ENCODE results near the gene HOOK2. TPM values are rescaled to one million over a fixed set of nuclear protein-coding genes. Genes with fewer than 3 reads are reported as not detected.
A peak's percentile ranks its signal among the peaks of the same experiment; 100 is the strongest.

The HOOK2 gene
- total RNA-seq, 1 experiment from 2014 or later = 70.0 TPM

DNA sequence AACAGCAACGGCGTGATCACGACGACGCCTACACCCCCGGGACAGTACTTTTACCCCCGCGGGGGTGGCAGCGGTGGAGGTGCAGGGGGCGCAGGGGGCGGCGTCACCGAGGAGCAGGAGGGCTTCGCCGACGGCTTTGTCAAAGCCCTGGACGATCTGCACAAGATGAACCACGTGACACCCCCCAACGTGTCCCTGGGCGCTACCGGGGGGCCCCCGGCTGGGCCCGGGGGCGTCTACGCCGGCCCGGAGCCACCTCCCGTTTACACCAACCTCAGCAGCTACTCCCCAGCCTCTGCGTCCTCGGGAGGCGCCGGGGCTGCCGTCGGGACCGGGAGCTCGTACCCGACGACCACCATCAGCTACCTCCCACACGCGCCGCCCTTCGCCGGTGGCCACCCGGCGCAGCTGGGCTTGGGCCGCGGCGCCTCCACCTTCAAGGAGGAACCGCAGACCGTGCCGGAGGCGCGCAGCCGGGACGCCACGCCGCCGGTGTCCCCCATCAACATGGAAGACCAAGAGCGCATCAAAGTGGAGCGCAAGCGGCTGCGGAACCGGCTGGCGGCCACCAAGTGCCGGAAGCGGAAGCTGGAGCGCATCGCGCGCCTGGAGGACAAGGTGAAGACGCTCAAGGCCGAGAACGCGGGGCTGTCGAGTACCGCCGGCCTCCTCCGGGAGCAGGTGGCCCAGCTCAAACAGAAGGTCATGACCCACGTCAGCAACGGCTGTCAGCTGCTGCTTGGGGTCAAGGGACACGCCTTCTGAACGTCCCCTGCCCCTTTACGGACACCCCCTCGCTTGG is 16.9 kb upstream of the HOOK2 start (continued):
- TF ChIP-seq, protein P1, sequence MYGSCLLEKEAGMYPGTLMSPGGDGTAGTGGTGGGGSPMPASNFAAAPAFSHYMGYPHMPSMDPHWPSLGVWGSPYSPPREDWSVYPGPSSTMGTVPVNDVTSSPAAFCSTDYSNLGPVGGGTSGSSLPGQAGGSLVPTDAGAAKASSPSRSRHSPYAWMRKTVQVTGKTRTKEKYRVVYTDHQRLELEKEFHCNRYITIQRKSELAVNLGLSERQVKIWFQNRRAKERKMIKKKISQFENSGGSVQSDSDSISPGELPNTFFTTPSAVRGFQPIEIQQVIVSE (CRISPR knock-in tag; IDR thresholded peaks at IDR 0.05; ENCODE audit: borderline replicate concordance) = no peak
- TF ChIP-seq MLX (CRISPR knock-in tag; IDR thresholded peaks at IDR 0.05) (no peak), NFE2L1 (CRISPR knock-in tag; IDR thresholded peaks at IDR 0.05) (no peak), ZNF416 (CRISPR knock-in tag; IDR thresholded peaks at IDR 0.05) (no peak), USF1 (CRISPR knock-in tag; IDR thresholded peaks at IDR 0.05) (peak; percentile 57), NFATC4 (CRISPR knock-in tag; IDR thresholded peaks at IDR 0.05) (no peak), RELA (CRISPR knock-in tag; IDR thresholded peaks at IDR 0.05; ENCODE audit: borderline replicate concordance) (peak; percentile 53), GRHL2 (CRISPR knock-in tag; IDR thresholded peaks at IDR 0.05; ENCODE audit: insufficient replicate concordance, severe bottlenecking) (no peak), ATF2 (CRISPR knock-in tag; IDR thresholded peaks at IDR 0.05; ENCODE audit: borderline replicate concordance, low read depth) (no peak), ZNF263 (CRISPR knock-in tag; IDR thresholded peaks at IDR 0.05; ENCODE audit: low read depth) (0 out of 2 replicates have a peak, but pooled peaks have one; percentile 24), MAX (CRISPR knock-in tag; IDR thresholded peaks at IDR 0.05) (peak; percentile 87), ZNF121 (CRISPR knock-in tag; IDR thresholded peaks at IDR 0.05) (no peak), FOXP1 (CRISPR knock-in tag; IDR thresholded peaks at IDR 0.05; ENCODE audit: borderline replicate concordance) (no peak; the same call in 1 of the 2 replicates)
- TF ChIP-seq, protein P2, sequence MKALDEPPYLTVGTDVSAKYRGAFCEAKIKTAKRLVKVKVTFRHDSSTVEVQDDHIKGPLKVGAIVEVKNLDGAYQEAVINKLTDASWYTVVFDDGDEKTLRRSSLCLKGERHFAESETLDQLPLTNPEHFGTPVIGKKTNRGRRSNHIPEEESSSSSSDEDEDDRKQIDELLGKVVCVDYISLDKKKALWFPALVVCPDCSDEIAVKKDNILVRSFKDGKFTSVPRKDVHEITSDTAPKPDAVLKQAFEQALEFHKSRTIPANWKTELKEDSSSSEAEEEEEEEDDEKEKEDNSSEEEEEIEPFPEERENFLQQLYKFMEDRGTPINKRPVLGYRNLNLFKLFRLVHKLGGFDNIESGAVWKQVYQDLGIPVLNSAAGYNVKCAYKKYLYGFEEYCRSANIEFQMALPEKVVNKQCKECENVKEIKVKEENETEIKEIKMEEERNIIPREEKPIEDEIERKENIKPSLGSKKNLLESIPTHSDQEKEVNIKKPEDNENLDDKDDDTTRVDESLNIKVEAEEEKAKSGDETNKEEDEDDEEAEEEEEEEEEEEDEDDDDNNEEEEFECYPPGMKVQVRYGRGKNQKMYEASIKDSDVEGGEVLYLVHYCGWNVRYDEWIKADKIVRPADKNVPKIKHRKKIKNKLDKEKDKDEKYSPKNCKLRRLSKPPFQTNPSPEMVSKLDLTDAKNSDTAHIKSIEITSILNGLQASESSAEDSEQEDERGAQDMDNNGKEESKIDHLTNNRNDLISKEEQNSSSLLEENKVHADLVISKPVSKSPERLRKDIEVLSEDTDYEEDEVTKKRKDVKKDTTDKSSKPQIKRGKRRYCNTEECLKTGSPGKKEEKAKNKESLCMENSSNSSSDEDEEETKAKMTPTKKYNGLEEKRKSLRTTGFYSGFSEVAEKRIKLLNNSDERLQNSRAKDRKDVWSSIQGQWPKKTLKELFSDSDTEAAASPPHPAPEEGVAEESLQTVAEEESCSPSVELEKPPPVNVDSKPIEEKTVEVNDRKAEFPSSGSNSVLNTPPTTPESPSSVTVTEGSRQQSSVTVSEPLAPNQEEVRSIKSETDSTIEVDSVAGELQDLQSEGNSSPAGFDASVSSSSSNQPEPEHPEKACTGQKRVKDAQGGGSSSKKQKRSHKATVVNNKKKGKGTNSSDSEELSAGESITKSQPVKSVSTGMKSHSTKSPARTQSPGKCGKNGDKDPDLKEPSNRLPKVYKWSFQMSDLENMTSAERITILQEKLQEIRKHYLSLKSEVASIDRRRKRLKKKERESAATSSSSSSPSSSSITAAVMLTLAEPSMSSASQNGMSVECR (CRISPR knock-in tag; IDR thresholded peaks at IDR 0.05; ENCODE audit: borderline replicate concordance) = peak; percentile 73; the same call in 1 of the 2 replicates

DNA sequence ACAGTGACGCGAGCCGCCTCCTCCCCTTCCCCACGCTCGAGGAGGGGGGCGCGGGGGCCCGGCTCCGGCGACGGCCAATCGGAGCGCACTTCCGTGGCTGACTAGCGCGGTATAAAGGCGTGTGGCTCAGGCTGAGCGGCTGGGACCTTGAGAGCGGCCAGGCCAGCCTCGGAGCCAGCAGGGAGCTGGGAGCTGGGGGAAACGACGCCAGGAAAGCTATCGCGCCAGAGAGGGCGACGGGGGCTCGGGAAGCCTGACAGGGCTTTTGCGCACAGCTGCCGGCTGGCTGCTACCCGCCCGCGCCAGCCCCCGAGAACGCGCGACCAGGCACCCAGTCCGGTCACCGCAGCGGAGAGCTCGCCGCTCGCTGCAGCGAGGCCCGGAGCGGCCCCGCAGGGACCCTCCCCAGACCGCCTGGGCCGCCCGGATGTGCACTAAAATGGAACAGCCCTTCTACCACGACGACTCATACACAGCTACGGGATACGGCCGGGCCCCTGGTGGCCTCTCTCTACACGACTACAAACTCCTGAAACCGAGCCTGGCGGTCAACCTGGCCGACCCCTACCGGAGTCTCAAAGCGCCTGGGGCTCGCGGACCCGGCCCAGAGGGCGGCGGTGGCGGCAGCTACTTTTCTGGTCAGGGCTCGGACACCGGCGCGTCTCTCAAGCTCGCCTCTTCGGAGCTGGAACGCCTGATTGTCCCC is 16.1 kb upstream of the HOOK2 start, which contains the start of gene JUNB:
Gene JUNB (plus strand): TSS at position 142 of the 706 bp plus-strand sequence. CDS start 286 bp downstream, at position 428.
- no peaks in the 10 kb centered on the region for H3K9me3 Mint-ChIP-seq
- peak within 1 kb of the TSS; percentile 79 for H3K27ac Mint-ChIP-seq
- ChIA-PET POLR2A (interaction anchor here (0.6 to 3.1 kb wide), 10 partner anchors 8 to 174 kb away, joined by 3 to 29 read pairs (median 4); partner anchors contain the start of genes DNASE2, HOOK2, PRDX2 and RNASEH2A), CTCF (interaction anchor here (0.9 to 14.0 kb wide), 10 partner anchors 10 to 119 kb away, joined by 3 to 341 read pairs (median 8); partner anchors contain the start of genes HOOK2, PRDX2 and THSD8)
- H3K27me3 Mint-ChIP-seq (ENCODE audit: low read depth) = peaks cover 32% of the 10 kb centered on the region
- DNase-seq (ENCODE audit: low spot score) = peak; percentile 81
- H3K36me3 Mint-ChIP-seq = no peaks in the 10 kb centered on the region
- H3K4me1 Mint-ChIP-seq = peaks cover 39% of the 10 kb centered on the region
- H3K4me3 Mint-ChIP-seq = peak within 1 kb of the TSS; percentile 84
- ATAC-seq = peak; percentile 17
- TF ChIP-seq, protein P3, sequence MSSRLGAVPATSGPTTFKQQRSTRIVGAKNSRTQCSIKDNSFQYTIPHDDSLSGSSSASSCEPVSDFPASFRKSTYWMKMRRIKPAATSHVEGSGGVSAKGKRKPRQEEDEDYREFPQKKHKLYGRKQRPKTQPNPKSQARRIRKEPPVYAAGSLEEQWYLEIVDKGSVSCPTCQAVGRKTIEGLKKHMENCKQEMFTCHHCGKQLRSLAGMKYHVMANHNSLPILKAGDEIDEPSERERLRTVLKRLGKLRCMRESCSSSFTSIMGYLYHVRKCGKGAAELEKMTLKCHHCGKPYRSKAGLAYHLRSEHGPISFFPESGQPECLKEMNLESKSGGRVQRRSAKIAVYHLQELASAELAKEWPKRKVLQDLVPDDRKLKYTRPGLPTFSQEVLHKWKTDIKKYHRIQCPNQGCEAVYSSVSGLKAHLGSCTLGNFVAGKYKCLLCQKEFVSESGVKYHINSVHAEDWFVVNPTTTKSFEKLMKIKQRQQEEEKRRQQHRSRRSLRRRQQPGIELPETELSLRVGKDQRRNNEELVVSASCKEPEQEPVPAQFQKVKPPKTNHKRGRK (CRISPR knock-in tag; IDR thresholded peaks at IDR 0.05; ENCODE audit: borderline replicate concordance) = no peak
- TF ChIP-seq FOXP1 (CRISPR knock-in tag; IDR thresholded peaks at IDR 0.05; ENCODE audit: borderline replicate concordance) = 0 out of 2 replicates have a peak, but pooled peaks have one; percentile 26
- TF ChIP-seq ELF4 (CRISPR knock-in tag; IDR thresholded peaks at IDR 0.05; ENCODE audit: low read depth) = peak; percentile 75; the same call in 1 of the 2 replicates
- no peak for TF ChIP-seq RORB (CRISPR knock-in tag; IDR thresholded peaks at IDR 0.05)
- no peak for TF ChIP-seq ZNF423 (CRISPR knock-in tag; IDR thresholded peaks at IDR 0.05)
- TF ChIP-seq MYBL2 (CRISPR knock-in tag; IDR thresholded peaks at IDR 0.05) = 0 out of 2 replicates have a peak, but pooled peaks have one; percentile 22
